Activated CD8-positive, alpha-beta memory T cell treated with anti-CD3 and anti-CD28 coated beads, Interleukin-2, amount 50 U/mL, for 1 hour (primary cell): ENCODE measurements around the gene VCPKMT.
"Not testable (repeated sequence)": the region's sequence is repeated elsewhere in the genome, so short reads cannot be mapped to it uniquely, and the experiment has no call there.

Experiments used
- DNase-seq: peaks from one replicate; pipeline ENCODE4 v3.0.0-alpha.2; 2020; ENCODE audit errors: extremely low read depth

The VCPKMT gene

DNA sequence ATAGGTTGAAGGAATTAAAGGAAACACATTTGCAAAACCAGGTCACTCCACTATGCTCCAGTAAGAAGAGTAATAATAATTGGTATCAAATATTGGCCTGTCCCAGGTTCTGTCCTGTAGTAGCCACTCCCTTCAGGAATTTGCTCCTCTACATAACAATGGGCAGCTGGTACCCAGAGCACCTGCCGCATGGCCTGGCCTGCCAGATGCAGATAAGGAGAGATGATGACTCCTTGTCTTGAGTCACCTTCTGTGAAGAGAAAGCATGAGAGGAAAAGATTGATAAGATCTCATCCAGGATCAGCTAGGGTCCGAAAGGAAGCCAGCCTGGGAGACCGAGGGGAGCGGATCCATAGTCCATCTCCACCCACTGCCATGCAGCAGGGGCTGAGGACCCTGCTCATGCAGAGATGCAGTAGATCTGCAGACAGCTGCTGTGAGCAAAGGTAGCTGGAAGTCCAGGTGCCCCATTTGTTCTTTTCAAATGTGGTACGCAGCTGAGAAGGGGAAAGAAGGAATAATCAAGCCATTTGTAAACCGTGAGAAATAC lies 24.3 kb downstream of the VCPKMT start:
- no peak for DNase-seq

DNA sequence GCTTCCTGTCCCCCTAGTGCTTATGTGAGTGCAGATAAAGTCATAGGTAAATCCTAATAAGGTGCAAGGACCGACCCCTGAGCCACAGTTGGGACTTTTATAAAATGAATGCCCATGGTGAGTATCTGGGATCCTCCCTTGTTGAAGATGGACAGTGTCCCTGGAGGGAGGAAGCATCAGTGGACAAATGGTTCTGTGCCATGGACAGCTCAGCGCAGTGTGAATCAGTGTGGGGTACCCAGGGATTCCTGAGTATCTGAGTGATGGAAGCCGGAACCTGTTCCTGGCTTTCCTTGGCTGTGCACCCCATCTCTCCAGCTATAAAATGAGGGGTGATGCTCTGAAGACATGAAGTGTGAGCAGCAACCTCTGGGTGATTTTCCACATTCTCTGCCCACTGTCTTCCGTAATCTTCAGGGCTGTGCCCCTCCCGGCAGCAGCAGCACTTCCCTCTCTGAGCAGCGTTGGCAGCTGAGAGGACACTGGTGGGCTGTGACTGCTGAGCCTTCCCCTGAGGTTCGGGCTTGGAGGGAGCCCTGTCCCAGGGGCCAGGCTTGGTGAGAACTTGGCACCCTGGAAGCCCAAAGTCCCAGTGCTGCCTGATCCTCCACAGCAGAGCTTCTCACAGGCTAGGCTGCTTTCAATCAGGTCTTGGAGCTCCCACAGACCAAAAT lies 25.0 kb downstream of the VCPKMT start:
- no peak for DNase-seq

DNA sequence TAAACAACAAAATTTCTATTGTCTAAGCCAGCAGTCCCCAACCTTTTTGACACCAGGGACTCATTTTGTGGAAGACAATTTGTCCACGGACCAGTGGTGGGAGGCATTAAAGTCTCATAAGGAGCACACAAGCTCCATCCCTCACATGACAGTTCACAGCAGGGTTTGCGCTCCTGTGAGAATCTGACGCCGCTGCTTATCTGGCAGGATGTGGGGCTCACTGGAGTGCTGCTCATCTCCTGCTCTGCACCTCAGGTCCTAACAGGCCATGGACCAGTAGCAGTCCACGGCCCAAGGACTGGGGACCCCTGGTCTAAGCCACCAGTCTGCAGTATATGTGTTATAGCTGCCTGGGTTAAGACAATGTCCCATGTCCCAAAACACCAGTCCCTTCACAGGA lies 27.2 kb downstream of the VCPKMT start:
- DNase-seq: no peak

DNA sequence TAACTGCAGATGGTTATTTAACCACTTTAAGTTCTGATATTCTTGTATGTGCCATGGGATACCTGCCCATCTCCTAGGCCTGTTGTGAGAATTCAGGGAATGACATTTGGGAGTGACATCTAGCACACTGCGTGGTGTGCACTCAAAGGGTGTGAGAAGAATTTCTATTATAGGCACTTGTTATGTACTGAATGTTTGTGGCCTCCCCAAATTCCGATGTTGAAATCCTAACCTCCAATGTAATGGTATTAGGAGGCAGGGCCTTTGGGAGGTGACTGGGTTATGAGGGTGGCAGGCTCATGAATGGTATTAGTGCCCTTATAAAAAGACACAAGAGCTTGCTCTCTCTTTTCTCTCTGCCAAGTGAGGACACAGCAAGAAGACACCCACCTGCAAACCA lies 27.6 kb downstream of the VCPKMT start:
- no peak for DNase-seq

DNA sequence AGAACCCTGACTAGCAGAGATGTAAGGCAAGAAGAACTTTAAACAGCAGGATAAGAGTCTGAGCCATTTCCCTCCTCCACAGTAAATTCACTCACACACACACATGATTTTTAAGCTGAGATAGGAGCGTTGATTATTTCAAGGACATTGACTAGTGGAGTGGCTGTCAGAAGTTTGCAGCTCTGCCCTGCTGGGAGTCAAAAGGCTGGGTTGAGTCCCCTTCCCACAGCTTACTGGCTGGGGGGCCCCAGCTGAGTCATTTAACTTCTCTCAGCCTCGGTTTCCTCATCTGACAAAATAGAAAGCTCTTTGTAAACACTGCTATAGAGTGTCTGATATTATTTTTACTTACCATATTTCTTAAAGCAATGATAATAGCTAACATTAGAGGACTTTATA lies 28.3 kb downstream of the VCPKMT start:
- no peak for DNase-seq

DNA sequence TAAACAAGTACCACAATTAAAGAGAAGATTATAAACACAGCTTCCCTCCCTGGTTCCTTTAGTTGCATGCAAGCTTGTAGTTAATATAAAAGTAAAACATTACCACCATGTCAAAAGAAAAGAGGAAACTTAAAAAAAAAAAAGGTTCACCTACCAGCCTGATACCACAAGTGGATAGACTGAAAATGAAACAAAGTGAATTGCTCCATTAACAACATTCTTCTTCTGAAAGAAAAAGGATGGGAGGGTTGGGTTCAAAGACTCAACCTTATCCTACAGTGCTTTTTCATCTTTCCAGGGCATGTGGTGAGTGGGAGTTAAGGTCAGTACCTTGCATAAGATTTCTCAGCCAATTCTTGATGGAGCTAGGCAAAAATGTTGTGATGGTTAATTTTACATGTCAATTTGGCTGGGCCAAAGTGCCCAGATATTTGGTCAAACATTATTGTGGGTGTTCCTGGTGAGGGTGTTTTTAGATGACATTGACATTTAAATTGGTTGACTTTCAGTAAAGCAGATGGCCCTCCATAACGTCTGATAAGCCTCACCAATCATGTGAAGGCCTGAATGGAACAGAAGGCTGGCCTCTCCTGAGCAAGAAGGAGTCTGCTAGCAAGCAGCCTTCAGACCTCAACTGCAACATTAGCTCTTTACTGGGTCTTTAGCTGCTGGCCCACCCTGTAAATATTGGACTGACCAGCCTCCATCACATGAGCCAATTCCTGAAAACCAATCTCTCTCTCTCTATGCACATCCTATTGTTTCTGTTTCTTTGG lies 28.8 kb downstream of the VCPKMT start:
- DNase-seq: no peak

DNA sequence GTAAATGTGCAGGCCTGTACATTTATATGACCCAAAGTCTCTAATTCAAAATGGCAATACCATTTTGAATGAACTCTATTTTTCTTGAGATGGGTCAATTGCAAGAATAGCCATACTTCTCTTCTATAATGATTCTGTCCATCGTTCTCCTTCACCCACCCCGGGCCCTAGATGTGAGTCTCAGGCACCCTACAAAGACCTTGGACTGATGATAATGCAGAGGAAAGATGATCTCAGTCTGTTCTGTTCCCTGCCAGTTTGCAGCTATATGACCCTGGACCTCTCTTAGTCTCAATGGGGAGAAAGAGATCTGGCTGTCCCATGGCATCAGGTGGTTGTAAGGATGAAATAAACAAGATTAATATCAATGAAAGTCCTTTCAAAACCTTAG lies 30.1 kb downstream of the VCPKMT start:
- no peak for DNase-seq

DNA sequence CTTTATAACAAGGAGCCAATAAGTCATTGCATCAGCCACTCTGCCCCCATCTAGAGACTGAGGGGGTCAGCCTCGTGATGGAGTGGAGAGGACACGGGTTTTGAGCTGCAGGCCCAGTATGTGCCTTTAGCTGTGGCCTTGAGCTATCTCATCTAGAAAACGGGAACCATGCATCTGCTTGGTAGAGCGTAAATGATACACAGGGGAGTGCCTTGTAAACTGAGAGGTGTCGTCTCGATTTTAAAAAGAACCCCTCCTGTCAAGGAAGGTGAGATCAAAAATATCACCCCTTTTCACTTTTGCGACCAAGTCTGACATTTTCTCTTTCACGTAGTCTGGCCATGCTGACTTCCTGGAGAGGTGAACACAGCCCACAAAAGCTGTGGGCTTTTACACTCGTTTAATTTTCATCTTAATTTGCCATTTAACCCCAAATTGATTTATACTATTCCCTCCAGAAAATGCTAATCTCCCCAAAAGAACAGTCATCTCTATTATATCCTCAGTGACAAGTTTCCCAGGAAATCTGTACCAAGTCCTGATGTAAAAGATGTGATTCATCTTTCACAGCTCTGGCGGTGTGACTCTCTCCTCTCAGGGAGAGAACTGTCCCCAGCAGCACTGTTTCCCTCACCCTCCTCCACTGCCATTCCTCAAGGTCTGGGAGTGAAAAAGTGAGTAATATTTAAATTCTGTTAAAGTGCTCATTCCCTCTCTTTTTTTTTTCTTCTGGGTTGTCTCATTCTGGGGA lies 30.6 kb downstream of the VCPKMT start:
- no peak for DNase-seq

DNA sequence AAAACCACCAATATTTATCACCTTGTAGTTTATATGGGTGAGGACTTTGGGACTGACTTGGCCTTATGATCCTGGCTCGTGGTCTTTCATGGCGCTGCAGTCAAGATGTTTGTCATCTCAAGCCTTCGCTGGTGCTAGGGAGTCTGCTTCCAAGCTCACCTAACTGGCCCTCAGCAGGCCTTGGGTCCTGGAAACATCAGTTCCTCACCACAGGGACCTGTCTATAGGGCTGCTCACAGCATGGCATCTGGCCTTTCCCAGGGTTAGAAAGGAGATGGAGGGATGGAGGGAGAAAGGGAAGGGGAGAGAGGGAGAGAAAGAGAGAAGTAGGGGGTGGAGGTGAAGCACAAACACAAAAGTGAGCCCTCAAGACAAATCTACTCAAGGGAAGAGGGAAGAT lies 31.7 kb downstream of the VCPKMT start:
- DNase-seq: no peak

DNA sequence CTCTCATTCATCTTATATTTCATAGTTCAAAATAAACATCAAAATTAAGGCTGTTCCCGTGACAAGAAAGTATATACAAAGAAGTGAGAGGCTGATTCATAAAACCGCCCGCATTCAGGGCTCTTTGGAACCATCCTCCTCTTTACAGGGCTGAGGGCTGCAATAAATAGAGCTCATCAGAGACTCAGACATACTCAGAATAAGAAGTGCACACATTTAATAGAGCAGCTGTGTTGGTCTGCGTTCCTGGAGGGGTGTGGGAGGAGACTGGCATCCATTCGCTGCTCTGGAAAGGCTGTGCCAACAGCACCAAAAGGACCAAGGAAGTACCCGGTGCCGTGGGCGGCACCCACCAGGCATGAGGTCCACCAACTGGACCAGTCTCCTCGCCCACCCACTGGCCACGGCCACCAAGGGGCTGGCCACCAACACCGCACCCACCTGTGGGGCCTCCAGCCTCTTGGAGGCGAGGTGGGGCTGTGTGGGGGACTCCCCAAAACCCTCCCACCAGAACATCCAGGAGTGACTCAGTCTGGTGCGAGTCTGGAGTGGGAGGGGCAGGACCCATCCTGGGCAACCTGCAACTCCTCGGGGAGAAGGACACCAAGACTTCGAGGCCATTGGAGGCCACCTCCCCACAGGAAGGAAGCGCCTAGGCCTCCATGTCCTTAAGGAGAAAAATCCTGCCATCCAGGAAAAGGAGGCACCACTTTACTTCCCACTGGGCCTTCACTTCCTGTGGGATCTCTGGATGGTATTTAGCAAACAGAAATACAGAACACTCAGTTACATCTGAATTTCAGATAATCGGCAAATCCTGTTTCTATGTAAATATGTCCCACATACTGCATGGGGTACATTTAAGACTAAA lies 32.7 kb downstream of the VCPKMT start:
- no peak for DNase-seq

DNA sequence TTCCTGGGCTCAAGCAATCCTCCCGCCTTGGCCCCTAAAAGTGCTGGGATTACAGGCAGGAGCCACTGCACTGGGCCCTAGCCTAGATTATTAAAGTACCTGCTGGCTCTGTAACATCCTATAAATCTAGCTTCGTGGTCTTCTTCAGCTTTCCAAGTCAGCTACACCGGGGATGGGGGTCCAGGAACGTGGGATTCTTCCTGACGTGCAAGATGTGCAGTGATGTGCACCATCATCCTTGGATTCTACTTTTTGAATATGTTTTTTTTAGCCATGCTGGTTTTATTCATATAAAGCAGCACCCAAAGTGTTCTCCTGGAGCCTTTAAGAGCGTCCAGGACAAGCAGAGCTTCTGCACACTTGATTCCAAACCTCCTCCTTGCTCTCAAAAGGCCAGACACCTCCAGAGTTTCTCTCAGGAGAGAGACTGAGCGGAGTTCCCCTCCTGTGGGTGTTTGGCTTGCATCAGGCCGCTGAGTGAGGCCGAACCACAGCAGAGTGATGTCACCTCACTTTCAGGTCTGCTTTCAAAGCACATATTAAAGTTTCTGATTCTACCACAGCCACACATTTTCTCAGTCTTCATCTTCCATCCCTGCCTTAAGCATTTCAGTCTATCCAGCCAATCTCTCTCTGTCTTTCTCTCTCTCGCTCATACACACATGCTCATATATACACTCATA lies 33.4 kb downstream of the VCPKMT start:
- DNase-seq: peak; percentile 64

DNA sequence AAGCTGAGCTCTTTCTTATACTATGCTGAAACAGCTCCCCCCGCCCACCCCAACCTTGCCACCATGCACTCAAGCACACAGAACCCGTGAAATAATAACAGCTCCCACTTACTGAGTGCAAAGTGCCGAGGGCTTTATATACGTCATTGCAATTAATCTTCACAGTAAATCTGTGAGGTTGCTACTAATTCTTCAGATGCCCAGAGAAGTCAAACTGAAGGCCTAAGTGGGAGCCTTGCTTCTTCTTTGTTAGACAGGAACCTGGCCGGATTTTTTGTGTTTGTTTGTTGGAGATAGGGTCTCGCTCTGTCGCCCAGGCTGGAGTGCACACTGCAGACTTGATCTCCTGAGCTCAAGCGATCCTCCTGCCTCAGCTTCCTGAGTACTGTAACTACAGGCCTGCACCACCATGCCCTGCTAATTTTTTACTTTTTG lies 34.0 kb downstream of the VCPKMT start:
- no peak for DNase-seq

DNA sequence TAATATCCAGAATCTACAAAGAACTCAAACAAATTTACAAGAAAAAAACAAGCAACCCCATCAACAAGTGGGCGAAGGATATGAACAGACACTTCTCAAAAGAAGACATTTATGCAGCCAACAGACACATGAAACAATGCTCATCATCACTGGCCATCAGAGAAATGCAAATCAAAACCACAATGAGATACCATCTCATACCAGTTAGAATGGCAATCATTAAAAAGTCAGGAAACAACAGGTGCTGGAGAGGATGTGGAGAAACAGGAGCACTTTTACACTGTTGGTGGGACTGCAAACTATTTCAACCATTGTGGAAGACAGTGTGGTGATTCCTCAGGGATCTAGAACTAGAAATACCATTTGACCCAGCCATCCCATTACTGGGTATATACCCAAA lies 37.3 kb downstream of the VCPKMT start:
- not testable (repeated sequence) for DNase-seq

DNA sequence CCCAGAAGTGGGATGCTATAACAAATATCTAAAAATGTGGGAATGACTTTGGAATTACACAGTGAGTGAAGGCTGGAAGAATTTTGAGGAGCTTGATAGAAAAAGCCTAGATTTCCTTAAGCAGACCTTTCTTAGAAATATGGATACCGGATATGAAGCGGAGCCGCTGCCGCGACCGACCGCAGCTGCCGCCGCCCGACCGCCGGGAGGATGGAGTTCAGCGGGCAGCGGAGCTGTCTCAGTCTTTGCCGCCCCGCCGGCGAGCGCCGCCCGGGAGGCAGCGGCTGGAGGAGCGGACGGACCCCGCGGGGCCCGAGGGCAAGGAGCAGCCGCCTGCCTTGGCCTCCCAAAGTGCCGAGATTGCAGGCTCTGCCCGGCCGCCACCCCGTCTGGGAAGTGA lies 42.7 kb downstream of the VCPKMT start:
- not testable (repeated sequence) for DNase-seq

DNA sequence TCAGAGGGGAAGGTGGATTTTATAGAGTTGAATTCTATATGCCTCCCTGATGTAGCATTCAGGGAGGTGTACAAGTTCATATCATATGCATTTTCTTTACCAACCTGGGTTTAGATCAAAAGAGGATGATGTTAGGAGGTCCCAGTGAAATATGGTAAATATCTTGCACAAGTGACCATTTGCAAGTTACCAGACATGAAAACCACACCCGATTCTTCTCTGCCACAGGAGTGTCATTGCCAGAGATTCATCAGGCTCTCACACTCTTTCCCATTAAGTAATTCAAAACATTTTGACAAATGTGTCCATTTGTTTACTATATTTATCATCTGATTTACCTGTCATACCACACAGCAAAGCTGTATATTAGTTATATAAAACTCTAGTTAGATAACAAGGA lies 44.0 kb downstream of the VCPKMT start:
- DNase-seq: no peak

DNA sequence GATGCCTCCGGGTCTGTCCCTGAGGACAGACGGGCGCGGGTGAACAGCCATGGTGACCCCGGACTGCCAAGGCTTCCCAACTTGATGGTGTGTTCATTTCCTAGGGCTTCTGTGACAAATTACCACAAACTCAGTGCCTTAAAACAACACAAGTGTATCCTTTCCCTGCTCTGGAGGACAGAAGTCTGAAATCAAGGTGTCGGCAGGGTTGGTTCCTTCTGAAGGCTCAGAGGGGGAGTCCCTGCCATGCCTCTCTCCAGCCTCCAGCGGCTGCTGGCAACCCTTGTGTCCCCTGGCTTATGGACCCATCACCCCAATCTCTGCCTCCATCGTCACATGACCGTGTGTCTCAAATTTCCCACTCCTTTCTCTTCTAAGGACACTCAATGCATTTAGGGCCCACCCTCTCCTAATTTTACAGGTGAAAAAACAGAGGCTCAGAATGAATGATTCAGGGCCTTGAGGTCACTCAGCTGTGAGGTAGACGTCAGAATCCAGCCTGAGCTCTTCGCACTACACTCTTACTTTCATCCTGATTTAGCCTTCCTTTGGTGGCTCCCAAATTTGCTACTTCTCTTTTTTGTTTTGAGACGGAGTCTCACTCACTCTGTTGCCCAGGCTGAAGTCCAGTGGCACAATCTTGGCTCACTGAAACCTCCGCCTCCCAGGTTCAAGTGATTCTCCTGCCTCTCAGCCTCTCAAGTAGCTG lies 45.4 kb downstream of the VCPKMT start:
- DNase-seq: no peak

DNA sequence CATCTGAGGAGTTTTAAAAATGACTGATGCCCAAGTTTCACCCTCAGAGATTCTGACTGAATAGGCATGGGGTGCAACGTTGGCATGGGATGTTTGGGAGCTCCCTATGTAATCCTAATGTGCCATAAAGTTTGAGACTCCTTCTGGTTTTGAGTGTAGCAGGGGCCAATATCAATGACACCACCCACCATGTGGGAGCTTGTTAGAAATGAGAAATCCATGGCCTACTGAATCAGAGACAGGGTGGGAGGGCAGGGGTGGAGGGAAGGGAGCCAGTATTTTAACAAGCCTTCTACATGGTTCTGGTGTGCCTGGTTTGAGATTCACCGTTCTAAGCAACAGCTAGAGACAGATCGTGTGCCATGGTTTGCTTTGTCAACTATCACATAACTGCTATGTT lies 46.1 kb downstream of the VCPKMT start:
- DNase-seq: no peak

DNA sequence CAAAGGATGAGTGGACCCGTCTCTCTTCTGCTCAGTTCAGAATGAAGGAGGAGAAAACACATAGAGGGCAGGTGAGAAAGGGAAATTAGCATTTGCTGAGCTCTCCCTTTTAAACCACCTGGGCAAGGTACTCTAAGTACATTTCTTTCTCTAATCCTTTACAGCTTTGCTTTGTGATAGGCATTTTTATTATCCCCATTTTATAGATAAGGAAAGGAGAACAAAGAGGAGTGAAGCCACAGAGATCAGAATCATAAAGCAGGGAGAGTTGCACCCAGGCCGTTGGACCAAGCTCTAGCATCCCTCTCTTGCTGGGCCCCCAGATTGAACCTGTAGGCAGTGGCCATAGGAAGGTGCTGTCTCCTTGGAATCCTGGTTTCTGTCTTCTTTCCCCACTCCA lies 47.0 kb downstream of the VCPKMT start:
- DNase-seq: no peak

DNA sequence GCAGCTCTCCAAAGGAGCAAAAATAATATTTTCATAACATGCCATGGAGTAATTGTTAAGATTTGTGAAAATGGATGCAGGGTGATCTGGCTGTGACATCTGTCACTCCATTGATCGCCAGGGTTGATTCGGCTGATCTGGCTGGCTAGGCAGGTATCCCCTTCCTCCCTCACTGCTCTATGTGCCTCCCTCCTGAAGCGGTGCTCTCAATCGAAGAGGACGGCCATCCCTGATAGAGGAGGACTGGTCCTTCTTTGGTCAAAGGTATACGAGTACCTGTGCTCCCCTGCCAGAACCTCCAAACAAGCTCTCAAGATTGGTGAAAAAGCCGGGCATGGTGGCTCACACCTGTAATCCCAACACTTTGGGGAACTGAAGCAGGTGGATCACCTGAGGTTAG lies 47.9 kb downstream of the VCPKMT start:
- DNase-seq: no peak
